NCI-H2196 (cell line): ENCODE measurements around the gene DPEP2NB.
"Not testable (repeated sequence)": the region's sequence is repeated elsewhere in the genome, so short reads cannot be mapped to it uniquely, and the experiment has no call there.

ENCODE experiments used
- DNase-seq: peaks from one replicate; lab custom pipeline; 2025; ENCODE audit not compliant: unreplicated experiment; lab: John Stamatoyannopoulos, UW

Gene DPEP2NB

DNA sequence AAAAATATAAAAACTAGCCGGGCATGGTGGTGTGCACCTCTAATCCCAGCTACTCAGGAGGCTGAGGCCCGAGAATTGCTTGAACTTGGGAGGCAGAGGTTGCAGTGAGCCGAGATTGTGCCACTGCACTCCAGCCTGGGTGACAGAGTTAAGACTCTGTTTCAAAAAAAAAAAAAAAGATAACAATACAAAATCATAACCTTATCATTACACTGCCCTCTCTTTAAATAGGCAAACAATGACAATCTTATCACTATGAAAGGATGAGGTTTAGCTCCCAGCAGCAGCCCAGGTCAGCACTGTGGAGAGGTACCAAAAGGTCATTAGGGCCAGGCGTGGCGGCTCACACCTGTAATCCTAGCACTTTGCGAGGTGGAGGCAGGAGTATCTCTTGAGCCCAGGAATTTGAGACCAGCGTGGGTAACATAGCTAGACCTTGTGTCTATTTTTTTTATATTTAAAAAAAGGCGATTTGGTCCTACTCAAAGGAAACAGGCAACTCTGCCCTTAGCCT is 3.5 kb upstream of the DPEP2NB start:
- no peak for DNase-seq

DNA sequence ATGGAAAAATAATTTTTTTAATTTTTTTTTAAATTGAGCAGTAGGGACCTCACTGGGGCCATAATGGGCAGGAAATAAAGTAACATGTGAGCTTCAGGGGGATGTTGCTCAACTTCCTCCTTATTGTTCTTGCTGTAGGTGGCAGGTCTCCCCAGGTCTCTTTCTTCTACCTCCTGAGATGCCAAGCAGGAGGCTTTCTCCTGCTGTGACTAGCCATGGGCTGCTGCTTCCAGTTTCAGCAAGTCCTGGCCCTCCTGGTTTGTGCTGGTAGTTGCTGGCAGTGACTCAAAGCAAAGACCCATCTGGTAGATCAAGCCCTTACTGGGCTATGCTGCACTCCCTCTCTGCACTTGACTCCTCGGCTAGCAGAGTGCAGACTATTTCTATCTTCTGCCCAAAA is 2.3 kb downstream of the DPEP2NB start:
- DNase-seq = no peak

- not testable (repeated sequence) for DNase-seq
Observed at GRCh38 chr16:68009872-68010271, 5.8 kb downstream of the DPEP2NB start.

- no peak for DNase-seq
Observed at GRCh38 chr16:68009157-68009735, 6.5 kb downstream of the DPEP2NB start.

DNA sequence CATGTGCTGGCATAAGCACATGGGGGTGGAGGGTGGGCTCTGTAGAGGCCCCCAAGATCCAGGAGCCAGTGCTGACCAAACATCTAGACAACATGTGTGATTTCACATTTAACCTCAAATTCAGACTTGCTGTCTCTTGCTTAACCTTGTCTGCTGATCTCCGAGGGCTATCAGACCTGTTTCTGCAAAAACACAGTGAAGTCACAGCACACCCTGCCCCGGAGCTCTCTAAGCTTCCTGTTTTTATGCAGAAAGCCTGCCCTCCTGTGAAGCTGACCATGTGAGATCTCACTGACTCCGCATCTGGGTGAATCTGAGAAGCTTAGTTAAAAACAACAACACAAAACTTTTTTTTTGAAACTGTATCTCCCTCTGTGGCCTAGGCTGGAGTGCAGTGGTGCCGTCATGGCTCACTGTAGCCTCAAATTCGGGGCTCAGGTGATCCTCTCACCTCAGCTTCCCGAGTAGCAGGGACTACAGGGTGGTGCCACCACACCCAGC is 9.9 kb downstream of the DPEP2NB start:
- DNase-seq = no peak

- DNase-seq = no peak
Observed at GRCh38 chr16:68005211-68005610, 10.5 kb downstream of the DPEP2NB start.

DNA sequence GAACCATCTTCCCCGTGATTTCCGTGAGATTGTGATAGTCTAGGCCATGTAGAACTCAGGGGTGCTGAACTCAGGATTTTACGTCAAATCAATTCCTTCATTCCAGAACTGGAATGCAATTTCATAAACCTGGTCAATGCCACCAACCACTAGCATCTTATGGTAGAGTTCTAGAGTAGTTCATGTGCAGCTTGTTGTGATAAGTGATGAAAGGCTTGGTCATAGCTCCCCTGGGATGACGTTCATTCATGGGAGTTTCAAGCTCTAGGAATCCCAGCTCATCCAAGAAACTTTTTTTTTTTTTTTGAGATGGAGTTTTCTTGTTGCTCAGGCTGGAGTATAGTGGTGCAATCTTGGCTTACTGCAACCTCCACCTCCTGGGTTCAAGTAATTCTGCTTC is 12.7 kb downstream of the DPEP2NB start:
- DNase-seq = no peak

DNA sequence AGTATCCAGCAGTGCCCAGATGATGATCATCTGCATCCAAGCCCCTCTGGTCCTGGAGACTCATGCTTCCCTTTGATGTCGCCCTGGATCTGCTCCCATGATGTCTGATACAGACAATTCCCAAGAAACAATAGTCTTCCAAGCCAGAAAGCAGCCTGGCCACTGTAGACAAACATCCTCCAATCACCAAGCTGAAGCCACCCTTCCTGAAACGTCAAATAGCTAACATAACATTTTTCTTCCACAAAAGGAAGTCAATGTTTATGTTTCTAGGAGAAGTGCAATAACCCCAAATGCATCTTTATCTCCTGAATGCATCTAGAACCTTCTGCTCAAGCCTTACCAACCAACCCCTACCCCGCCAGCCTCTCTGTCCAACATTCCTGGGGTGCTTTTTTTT is 15.3 kb downstream of the DPEP2NB start:
- no peak for DNase-seq

DNA sequence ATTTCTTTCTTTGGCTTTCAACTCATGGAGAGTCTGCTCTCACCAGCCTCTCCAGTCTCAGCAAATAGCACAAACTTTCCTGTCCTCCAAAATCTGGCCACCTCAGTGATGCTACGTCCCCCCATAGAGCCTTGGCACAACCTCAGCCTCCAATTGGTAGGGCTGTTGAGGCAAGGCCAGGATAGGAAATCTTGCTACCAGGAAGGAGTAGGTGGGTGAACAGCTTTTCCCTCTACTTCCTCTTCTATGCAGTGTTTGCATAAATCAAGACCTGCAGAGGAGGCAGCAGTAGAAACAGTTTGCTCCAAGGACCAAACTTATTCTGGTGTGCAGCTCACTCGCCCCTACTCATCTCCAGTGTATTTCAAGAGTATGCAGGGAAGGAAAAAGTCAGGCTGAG is 15.7 kb downstream of the DPEP2NB start:
- no peak for DNase-seq

- DNase-seq = not testable (repeated sequence)
Observed at GRCh38 chr16:67998779-67999688, 16.7 kb downstream of the DPEP2NB start, which contains the start of gene DPEP2. Gene DPEP2 (minus strand): TSS chr16:67999484. CDS start chr16:67993212, 6,272 bp downstream.

DNA sequence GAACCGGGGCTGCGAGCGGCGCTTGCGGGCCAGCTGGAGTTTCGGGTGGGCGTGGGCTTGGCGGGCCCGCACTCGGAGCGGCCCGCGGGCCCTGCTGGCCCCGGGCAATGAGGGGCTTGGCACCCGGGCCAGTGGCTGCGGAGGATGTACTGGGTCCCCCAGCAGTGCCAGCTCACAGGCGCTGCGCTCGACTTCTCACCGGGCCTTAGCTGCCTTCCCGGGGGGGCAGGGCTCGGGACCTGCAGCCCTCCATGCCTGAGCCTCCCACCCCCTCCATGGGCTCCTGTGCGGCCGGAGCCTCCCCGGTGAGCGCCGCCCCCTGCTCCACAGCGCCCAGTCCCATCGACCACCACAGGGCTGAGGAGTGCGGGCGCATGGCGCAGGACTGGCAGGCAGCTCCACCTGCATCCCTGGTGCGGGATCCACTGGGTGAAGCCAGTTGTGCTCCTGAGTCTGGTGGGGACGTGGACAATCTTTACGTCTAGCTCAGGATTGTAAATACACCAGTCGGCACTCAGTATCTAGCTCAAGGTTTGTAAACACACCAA is 17.4 kb downstream of the DPEP2NB start:
- DNase-seq = not testable (repeated sequence)

- DNase-seq = no peak
Observed at GRCh38 chr16:67996666-67997065, 19.0 kb downstream of the DPEP2NB start.

- no peak for DNase-seq
Observed at GRCh38 chr16:67995423-67995822, 20.3 kb downstream of the DPEP2NB start.

DNA sequence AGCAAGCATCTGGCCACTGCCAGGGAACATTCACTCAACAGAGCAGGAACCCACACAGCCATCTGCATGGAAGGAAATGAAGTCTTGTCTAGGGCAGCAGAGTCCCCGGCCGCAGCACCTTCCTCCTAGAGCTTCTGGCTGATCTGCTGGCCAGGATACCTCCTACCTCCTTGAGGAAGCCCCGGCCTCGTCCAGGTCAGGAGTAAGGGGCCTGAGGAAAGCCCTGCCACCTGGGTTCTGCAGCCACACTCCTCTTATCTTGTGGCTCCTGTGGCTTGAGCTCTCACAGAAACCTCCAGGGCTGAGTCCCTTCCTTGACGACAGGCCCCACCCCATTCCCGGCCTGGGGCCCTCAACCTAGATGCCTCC is 21.7 kb downstream of the DPEP2NB start:
- not testable (repeated sequence) for DNase-seq

DNA sequence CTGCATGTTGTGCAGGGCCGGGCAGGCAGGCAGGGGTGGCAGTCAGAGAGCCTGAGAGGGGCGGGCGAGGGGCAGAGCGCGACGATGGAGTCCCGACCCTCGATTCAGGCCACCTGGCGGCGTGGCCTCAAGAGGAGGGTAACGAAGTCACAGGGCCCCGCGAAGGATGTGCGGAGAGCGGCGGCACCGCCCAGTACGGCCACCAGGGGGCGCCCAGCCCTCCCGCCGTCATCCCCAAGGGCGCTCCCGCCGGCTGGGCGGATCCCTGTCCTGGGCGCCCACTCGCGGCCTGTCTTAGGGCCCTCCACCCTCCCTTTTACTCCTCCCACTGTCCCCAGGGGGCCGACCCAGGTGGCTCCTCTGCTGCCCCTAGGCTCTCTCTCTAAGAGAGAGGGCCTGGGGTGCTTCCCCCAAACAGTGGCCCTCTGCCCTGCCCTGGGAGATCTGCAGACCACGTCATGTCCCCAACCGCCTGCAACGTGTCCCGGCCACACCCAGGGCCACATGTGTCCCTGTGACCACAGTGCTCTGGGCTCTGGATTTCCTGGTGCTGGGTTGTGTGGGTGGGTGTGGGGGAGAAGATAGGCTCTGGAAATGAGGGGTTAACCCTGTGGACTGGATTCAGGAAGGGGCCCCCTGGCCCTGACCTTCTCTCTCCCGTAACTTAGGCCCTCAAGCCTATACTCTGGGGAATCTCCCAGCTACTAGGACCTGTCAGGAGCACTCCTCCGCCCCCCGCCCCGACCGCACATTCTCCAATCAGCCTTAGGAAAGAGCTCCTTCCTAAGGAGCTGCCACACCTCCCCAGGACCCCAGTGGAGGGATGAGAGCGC is 22.3 kb downstream of the DPEP2NB start:
- DNase-seq = peak; percentile 56

GRCh38 chr16:67992661-67993206 is 23.0 kb downstream of the DPEP2NB start:
- no peak for DNase-seq

DNA sequence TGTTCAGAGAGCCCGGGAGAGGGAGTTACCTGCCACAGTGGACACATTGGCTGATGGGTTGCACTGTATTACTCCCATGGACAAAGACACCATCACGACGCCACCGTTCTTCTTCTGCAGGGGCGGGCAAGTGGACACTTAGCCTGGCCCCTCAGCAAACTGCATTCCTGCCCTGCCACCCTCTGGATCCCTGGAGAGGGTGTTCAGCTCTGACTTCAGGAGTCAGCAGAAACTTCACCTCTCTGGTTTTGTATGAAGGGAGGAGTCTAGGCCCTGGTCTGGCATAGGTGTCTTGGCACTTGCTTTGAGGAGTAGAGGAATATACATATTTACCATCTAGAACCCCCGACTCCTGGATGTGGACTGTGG is 25.7 kb downstream of the DPEP2NB start:
- no peak for DNase-seq

GRCh38 chr16:67989322-67990017 is 26.2 kb downstream of the DPEP2NB start:
- DNase-seq = no peak

- DNase-seq = no peak
Observed at GRCh38 chr16:67988675-67989074, 27.0 kb downstream of the DPEP2NB start.
